Measurements from ENCODE around the gene ADGRD1.

DNA sequence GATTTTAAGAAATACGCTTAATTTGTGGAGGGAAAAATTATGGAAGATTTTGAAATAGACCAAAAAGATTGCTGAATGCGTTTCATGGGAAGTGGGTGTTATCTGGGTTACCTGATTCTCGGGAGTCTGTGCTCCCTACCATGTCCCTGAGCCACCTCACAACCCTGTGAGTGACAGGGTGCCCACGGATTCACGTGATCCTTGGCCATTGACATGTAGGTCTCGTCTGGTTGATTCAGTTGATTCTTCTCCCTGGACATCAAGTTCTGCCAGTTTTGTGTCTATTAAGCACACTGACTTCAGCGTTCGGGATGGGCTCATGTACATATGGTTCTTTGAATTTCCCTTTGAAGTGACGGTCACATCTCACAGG, 101.4 kb downstream of the ADGRD1 start:
- TF ChIP-seq, protein P1, sequence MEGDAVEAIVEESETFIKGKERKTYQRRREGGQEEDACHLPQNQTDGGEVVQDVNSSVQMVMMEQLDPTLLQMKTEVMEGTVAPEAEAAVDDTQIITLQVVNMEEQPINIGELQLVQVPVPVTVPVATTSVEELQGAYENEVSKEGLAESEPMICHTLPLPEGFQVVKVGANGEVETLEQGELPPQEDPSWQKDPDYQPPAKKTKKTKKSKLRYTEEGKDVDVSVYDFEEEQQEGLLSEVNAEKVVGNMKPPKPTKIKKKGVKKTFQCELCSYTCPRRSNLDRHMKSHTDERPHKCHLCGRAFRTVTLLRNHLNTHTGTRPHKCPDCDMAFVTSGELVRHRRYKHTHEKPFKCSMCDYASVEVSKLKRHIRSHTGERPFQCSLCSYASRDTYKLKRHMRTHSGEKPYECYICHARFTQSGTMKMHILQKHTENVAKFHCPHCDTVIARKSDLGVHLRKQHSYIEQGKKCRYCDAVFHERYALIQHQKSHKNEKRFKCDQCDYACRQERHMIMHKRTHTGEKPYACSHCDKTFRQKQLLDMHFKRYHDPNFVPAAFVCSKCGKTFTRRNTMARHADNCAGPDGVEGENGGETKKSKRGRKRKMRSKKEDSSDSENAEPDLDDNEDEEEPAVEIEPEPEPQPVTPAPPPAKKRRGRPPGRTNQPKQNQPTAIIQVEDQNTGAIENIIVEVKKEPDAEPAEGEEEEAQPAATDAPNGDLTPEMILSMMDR (IDR thresholded peaks at IDR 0.05; ENCODE audit: low read depth, low read length, poor library complexity, severe bottlenecking), result no peak
- no peak for TF ChIP-seq EZH2phosphoT487 (IDR thresholded peaks at IDR 0.05; ENCODE audit: borderline replicate concordance, low read length)
